GM12878 (cell line): ENCODE results near the gene TOP2B. TPM values are rescaled to one million over a fixed set of nuclear protein-coding genes. Genes with fewer than 3 reads are reported as not detected.

Experiments
- ATAC-seq: fragments of 200-7000 bp; cut with Tn5 transposase; 3 replicates; pipeline ENCODE4 v1.9.1; 2020; ENCODE audit warnings: mild to moderate bottlenecking, moderate library complexity
- BruUV-seq: library from RNA; stranded (reverse); fragments of 400-500 nt; replicated peaks from 2 replicates; lab custom pipeline; 2021; lab: Mats Ljungman, UMichigan
- CTCF ChIA-PET: fragments of 300-600 bp; sonication (Branson Sonifier 250); formaldehyde crosslinking; extraction: SDS; loops from one replicate; lab custom pipeline; 2021; ENCODE audit warnings: inconsistent platforms; lab: Yijun Ruan, JAX
- POLR2A ChIA-PET: fragments of 350-600 bp; formaldehyde crosslinking; extraction: SDS; loops from one replicate; lab custom pipeline; 2021; ENCODE audit warnings: inconsistent platforms; lab: Charles Lee
- RAD21 ChIA-PET: fragments of 300-600 bp; sonication (Branson Sonifier 250); formaldehyde crosslinking; loops from one replicate; lab custom pipeline; 2023; ENCODE audit warnings: antibody characterized with exemption; ENCODE audit not compliant: unreplicated experiment; lab: Charles Lee
- SMC1A ChIA-PET: fragments of 300-600 bp; sonication (Branson Sonifier 250); formaldehyde crosslinking; loops from one replicate; lab custom pipeline; 2023; ENCODE audit not compliant: unreplicated experiment, uncharacterized antibody; lab: Charles Lee
- DNase-seq: peaks from one replicate; pipeline ENCODE4 v3.0.0-alpha.2; 2011; ENCODE audit warnings: low read depth, low spot score
- FAIRE-seq: peaks from 3 replicates; lab custom pipeline; 2011; peaks lifted over from hg19 to GRCh38; lab: Jason Lieb, UNC
- H2AFZ ChIP-seq: 2 replicates; pipeline ENCODE4 v1.6.0; 2011; ENCODE audit warnings: low read depth, low read length, control low read depth; ENCODE audit not compliant: control insufficient read depth
- H3K27ac ChIP-seq: 2 replicates; pipeline ENCODE4 v1.5.1; 2011; ENCODE audit warnings: control low read depth; ENCODE audit not compliant: control insufficient read depth, insufficient read depth
- H3K27me3 ChIP-seq, 2 experiments: replicated peaks in 1 of 2; 2 replicates each; pipeline versions ENCODE4 v1.6.0 to v1.6.1; 2011; ENCODE audit warnings: low read length in 1 of 2; ENCODE audit not compliant: control insufficient read depth in 2 of 2, insufficient read depth in 2 of 2
- H3K36me3 ChIP-seq, 2 experiments: 2 replicates each; pipeline ENCODE4 v1.5.1; 2011; ENCODE audit warnings: low read length in 1 of 2; ENCODE audit not compliant: control insufficient read depth in 2 of 2, insufficient read depth in 2 of 2
- H3K4me1 ChIP-seq: 2 replicates; pipeline ENCODE4 v1.6.1; 2011; ENCODE audit warnings: mild to moderate bottlenecking, low read length, moderate library complexity, mixed read lengths; ENCODE audit not compliant: control insufficient read depth, insufficient read depth
- H3K4me2 ChIP-seq: 2 replicates; pipeline ENCODE4 v1.6.0; 2011; ENCODE audit warnings: control low read depth; ENCODE audit not compliant: control insufficient read depth, insufficient read depth
- H3K4me3 ChIP-seq: fragments of 200-600 bp; sonication (generic); 2 replicates; pipeline ENCODE4 v1.5.1; 2016
- H3K79me2 ChIP-seq: 2 replicates; pipeline ENCODE4 v1.6.0; 2011; ENCODE audit warnings: low read length; ENCODE audit not compliant: control insufficient read depth, insufficient read depth
- H3K9ac ChIP-seq: 2 replicates; pipeline ENCODE4 v1.8.0; 2011; ENCODE audit warnings: low read length, control low read depth, mixed read lengths; ENCODE audit not compliant: control insufficient read depth, insufficient read depth
- H3K9me3 ChIP-seq: replicated peaks from 3 replicates; pipeline ENCODE4 v1.5.1; 2011; ENCODE audit warnings: mild to moderate bottlenecking, low read length; ENCODE audit not compliant: control insufficient read depth, insufficient read depth
- H4K20me1 ChIP-seq: 2 replicates; pipeline ENCODE4 v1.6.0; 2011; ENCODE audit not compliant: control insufficient read depth, insufficient read depth
- CREM ChIP-seq: IDR thresholded peaks from 2 replicates; pipeline ENCODE4 v1.6.1; 2014; ENCODE audit warnings: antibody characterized with exemption, low read depth
- E4F1 ChIP-seq: fragments of 450-650 bp; IDR thresholded peaks from 2 replicates; pipeline ENCODE4 v1.6.1; 2018; ENCODE audit warnings: borderline replicate concordance, mild to moderate bottlenecking; ENCODE audit not compliant: partially characterized antibody
- EZH2 ChIP-seq: IDR thresholded peaks from 2 replicates; pipeline ENCODE4 v1.6.1; 2012; ENCODE audit warnings: low read depth, mild to moderate bottlenecking, control low read depth, inconsistent platforms, low read length, borderline replicate concordance; ENCODE audit not compliant: control insufficient read depth
- GABPA ChIP-seq: IDR thresholded peaks from 2 replicates; pipeline ENCODE4 v1.6.1; 2014; ENCODE audit warnings: antibody characterized with exemption, low read depth, mild to moderate bottlenecking, inconsistent platforms
- MEF2B ChIP-seq: fragments of 450-650 bp; IDR thresholded peaks from 2 replicates; pipeline ENCODE4 v1.6.1; 2018; ENCODE audit warnings: mild to moderate bottlenecking, moderate library complexity; ENCODE audit not compliant: partially characterized antibody, poor library complexity, severe bottlenecking
- MYB ChIP-seq: fragments of 150-350 bp; IDR thresholded peaks from 2 replicates; pipeline ENCODE4 v1.6.1; 2014; ENCODE audit warnings: mild to moderate bottlenecking, low read depth, low read length, borderline replicate concordance
- NKRF ChIP-seq: fragments of 450-650 bp; conservative IDR thresholded peaks from 2 replicates; pipeline ENCODE4 v1.6.1; 2017; ENCODE audit warnings: mild to moderate bottlenecking, moderate library complexity
- PKNOX1 ChIP-seq: fragments of 450-650 bp; IDR thresholded peaks from 2 replicates; pipeline ENCODE4 v1.6.1; 2016; ENCODE audit warnings: mild to moderate bottlenecking
- RELA ChIP-seq: fragments of 450-650 bp; IDR thresholded peaks from 2 replicates; pipeline ENCODE4 v1.8.0; 2014; ENCODE audit warnings: borderline replicate concordance; ENCODE audit not compliant: partially characterized antibody
- SREBF2 ChIP-seq: IDR thresholded peaks from 2 replicates; pipeline ENCODE4 v1.6.1; 2012; ENCODE audit warnings: mild to moderate bottlenecking, low read length
- ZNF24 ChIP-seq: fragments of 450-650 bp; IDR thresholded peaks from 2 replicates; pipeline ENCODE4 v1.6.1; 2017; ENCODE audit warnings: antibody characterized with exemption, mild to moderate bottlenecking
- WGBS: methylation state at CpG from one replicate; pipeline ENCODE4 v1.1.6; 2016; ENCODE audit warnings: low lambda C conversion rate; ENCODE audit not compliant: insufficient replicate concordance, insufficient coverage; ENCODE audit errors: missing lambda C conversion rate; 5-methylcytosine and 5-hydroxymethylcytosine counted together
- in situ Hi-C: fragments of 300-500 bp; cut with MboI; formaldehyde crosslinking; loops from 9 replicates; pipeline ENCODE4 v1.14.3; 2018; ENCODE audit warnings: mixed read lengths
- intact Hi-C: fragments of 100-400 bp; cut with micrococcal nuclease; formaldehyde crosslinking; loops from one replicate; pipeline ENCODE4 v1.14.2; 2022; ENCODE audit not compliant: unreplicated experiment
- polyA plus RNA-seq, 11 experiments: library from polyadenylated mRNA; depleted of rRNA in 4 of 11; unstranded in 6 of 11; stranded (reverse) in 5 of 11; fragments of >200 nt; fragmentation: Nextera tagmentation in 4 of 11; fragmentation: Illumina TruSeq in 1 of 11; extraction: Ambion mirVana in 4 of 11; extraction: Trizol in 1 of 11; gene quantifications; 1 replicate in 1 of 11; 2 replicates in 10 of 11; pipeline versions ENCODE4 v1.2.1 to v1.2.3, GENCODE V29; 2011 to 2016; ENCODE audit warnings: inconsistent platforms in 2 of 11, missing spikeins in 2 of 11, low read depth in 1 of 11
- total RNA-seq, 4 experiments: library from RNA; depleted of rRNA in 3 of 4; stranded (reverse); fragments of >200 nt in 3 of 4; fragmentation: Illumina TruSeq in 1 of 4; extraction: Trizol in 1 of 4; gene quantifications; 2 replicates each; pipeline versions ENCODE4 v1.2.1 to v1.2.3, GENCODE V29; 2013 to 2021

TOP2B gene
- total and polyA plus RNA-seq, 10 of the 15 experiments (the other 5 are each of a cell fraction or from before 2014, with no cell fraction given), result 28.6 to 134 (median 83.4) TPM

DNA sequence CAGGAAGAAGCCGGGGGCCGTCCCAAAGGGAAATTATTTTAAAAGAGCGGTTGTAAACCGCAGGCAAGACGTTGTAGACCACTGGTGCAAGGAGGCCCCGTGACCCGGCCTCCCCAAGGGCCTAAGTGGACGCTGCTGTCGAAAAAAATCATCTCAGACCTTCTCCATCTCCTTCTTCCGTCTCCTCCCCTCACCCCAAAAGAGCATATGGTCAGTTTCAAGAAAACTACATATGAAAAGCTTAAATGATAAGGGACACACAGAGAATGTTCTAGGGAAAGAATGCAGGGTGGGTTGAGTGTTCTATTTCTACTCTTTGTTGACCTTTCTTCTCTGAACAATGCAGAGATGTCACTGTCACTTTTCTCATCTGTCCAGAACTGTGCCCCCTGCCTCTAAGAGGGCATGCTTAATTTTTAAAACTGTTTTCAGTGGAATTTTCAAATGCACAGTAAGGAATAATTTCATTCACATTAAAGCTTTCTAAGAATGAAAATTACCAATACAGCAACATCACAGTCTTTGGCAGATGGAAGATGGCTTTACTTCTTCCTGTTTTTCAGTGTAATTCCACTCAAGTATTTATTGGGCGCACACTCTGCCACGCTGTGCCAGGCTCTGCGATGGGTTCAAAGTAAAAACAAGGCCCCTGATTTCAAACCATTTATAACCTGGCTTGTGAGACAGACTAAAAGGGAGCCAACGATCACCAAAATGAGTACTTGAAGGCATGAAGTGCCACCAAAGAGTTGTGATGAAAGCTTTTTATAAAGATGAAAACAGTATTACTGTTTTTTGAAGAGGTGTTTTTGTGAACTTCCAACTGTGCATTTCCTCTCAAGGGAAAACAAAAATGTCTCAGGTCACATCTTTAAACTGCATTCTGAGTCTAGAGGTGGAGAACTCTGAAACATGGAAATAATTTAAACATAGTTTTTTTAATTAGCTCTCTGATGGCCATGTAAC lies 891 bp upstream of the TOP2B start (continued):
- no peak for TF ChIP-seq PKNOX1
- peak; percentile 66 for TF ChIP-seq MEF2B
- TF ChIP-seq GABPA, result no peak
- no peak for TF ChIP-seq ZNF24
- TF ChIP-seq RELA, result no peak
- TF ChIP-seq MYB, result 0 out of 2 replicates have a peak, but pooled peaks have one; percentile 64

DNA sequence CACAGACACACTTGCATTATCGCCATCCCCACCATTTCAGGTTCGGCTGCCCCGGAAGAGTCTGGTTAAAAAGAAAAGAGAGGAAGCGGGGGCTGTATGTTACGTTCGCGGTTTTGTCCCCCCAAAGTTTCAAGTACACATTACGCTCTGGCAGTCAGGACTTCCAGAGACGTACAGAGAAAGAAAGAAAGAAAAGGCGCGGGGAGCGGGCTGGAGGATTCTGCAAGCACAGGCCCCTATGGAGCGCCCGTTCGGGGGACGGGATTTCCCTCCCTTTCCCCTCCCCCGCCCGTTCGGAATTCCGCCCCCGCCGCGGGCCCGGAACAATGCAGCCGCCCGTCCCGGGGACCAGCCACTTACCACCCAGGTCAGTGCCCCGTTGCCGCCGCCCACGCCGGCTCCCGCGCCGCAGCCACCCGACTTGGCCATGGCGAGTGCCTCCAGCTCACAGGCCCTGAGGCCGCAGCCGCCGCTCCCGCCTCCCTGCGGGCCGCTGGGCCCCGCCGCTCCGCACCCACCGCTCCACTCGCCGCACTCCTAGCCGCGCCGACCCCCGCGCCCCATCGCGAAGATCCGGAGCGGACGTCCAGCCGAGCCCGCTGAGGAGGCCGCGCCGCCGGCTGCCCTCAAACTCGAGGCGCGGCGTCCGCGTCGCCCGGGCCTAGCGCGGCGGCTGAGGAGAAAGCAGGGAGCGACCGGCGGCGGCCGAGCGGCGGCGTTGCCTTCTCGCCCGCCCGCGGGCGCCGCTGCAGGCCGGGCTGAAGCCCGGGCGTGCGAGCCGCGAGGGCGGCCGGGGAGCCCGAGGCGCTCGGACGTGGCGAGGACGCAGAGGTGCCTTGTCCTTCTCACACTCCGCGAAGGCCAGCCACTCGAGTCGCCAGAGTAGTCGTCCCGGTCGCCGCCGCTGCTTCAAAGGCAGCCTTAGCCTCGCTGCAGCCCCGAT lies 567 bp downstream of the TOP2B start:
- DNase-seq, result no peak
- TSS peak; percentile 67 for BruUV-seq
- no peak for TF ChIP-seq MEF2B
- no peak for TF ChIP-seq E4F1
- peak; percentile 84 for TF ChIP-seq NKRF
- TF ChIP-seq CREM, result 0 out of 2 replicates have a peak, but pooled peaks have one; percentile 17
- no peak for TF ChIP-seq EZH2
- no peak for TF ChIP-seq SREBF2

More for the DNA sequence above, 567 bp downstream of the TOP2B start:
- Histone ChIP-seq H2AFZ (peak overlapping the region; percentile 71), H3K9me3 (no peaks in the 10 kb centered on the region), H3K9ac (peak overlapping the region; percentile 88), H3K27ac (peak overlapping the region; percentile 92), H4K20me1 (0 out of 2 replicates have a peak, but pooled peaks cover 4% of the 10 kb centered on the region), H3K79me2 (peaks cover 55% of the 10 kb centered on the region), H3K36me3 (no peaks in the 10 kb centered on the region), H3K4me2 (peak overlapping the region; percentile 86; the same call in 1 of the 2 replicates), H3K4me3 (peak overlapping the region; percentile 72), H3K4me1 (peaks cover 11% of the 10 kb centered on the region), H3K27me3 (no peaks in the 10 kb centered on the region)
- RAD21 ChIA-PET, result interaction anchor here (1.2 kb wide), 1 partner anchor 116 kb away, joined by 3 read pairs; no protein-coding TSS in a partner anchor
- in situ Hi-C loops, result no loop called here
- no peak for FAIRE-seq
- ATAC-seq, result peak; percentile 34
- CTCF ChIA-PET, result interaction anchor here (8.4 kb wide), 1 partner anchor 15 kb away, joined by 93 read pairs; no protein-coding TSS in a partner anchor
- intact Hi-C loops, result loop anchor here (1.0 kb wide), 1 partner anchor 117 kb away; no protein-coding TSS in a partner anchor
- SMC1A ChIA-PET, result interaction anchor here (0.6 kb wide), 1 partner anchor 119 kb away, joined by 4 read pairs; the partner anchor contains the start of gene NGLY1
- POLR2A ChIA-PET, result interaction anchor here (0.8 to 1.8 kb wide), 2 partner anchors 119 to 125 kb away, joined by 3 to 4 read pairs; partner anchors contain the start of gene NGLY1
- under 1% methylated on average over 84 of the region's 115 CpGs for WGBS
